HG03342 (cell line): Measurements from ENCODE around the gene KLK8.

Source experiments
- ATAC-seq: cut with Tn5 transposase; IDR thresholded peaks from one replicate; pipeline ENCODE4 v1.9.1; 2021; ENCODE audit warnings: mild to moderate bottlenecking, moderate library complexity; ENCODE audit not compliant: unreplicated experiment

Gene KLK8, protein sequence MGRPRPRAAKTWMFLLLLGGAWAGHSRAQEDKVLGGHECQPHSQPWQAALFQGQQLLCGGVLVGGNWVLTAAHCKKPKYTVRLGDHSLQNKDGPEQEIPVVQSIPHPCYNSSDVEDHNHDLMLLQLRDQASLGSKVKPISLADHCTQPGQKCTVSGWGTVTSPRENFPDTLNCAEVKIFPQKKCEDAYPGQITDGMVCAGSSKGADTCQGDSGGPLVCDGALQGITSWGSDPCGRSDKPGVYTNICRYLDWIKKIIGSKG

GRCh38 chr19:51001515-51001914 lies at the start of gene KLK8:
TSS of gene KLK8 (minus strand) at chr19:51001604. CDS start at chr19:51001167, 437 bp downstream.
- no peak for ATAC-seq

DNA sequence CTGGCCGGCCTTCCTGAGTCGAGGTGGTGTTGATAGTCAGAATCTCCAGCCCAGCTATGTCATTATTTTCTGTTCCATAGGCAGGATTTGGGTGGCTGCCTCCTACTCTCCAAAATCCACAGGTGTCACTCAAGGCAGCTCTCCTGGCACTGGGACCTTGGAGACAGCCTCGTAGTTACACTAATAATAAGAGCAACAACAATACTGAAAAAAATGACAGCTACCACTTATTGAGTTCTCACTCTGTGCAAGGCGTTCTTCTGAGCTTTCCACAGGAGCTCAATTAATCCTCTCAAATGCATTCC lies 45.6 kb upstream of the KLK8 start:
- no peak for ATAC-seq

DNA sequence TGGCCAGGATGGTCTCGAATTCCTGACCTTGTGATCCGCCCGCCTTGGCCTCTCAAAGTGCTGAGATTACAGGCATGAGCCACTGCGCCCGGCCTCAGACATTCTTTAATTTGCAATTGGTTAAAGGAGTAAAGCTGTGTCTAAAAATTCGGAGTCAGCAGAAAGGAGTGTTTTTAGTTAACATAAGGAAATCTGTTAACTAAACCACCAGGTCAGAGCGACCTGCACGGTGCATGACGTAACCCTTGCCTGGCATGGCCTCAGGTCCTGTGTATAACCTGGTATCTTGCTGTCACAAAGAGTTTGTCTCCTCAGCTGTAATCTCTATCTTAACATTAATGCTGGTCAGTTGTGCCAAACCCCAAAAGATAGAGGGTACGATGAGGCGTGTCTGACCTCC lies 42.9 kb upstream of the KLK8 start:
- ATAC-seq = no peak

DNA sequence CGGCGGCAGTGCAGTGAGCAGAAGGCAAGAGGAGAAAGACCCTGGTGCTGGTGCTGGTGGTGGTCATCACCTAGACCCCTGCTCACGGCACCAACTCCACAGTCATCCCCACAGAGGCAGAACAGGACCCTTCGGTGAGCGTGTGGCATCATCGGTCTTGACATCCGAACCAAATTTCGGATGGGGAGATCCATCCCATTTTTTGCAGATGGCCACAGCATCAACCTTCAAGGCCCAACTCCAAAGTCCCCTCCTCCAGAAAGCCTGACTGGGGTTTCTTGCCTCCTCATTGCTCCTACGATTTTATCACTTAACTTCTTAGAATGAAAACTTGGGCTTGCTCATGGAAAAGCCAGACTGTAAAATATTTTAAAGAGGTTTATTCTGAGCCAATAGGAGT lies 42.1 kb upstream of the KLK8 start:
- ATAC-seq = no peak

DNA sequence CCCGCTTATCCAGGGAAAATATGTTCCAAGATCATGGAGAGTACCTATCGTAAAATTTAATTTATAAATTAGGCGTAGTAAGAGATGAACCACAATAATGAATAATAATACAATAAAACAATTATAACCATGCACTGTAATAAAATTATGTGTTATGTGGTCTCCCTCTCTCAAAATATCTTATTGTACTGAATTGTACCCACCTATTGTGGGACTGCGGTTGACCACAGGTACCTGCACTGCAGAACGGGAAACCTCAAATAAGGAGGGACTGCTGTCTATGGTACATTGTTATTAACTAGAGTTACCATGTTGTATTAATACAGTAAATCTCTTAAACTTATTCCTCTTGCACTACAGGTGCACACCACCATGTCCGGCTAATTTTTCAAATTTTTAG lies 38.7 kb upstream of the KLK8 start:
- ATAC-seq = no peak

GRCh38 chr19:51036519-51036918 lies 35.1 kb upstream of the KLK8 start:
- no peak for ATAC-seq

- ATAC-seq = no peak
Observed at GRCh38 chr19:51034704-51035103, 33.3 kb upstream of the KLK8 start, which contains the start of gene KLK12. TSS of gene KLK12 (minus strand) at chr19:51035002. CDS start at chr19:51034621, 381 bp downstream.

DNA sequence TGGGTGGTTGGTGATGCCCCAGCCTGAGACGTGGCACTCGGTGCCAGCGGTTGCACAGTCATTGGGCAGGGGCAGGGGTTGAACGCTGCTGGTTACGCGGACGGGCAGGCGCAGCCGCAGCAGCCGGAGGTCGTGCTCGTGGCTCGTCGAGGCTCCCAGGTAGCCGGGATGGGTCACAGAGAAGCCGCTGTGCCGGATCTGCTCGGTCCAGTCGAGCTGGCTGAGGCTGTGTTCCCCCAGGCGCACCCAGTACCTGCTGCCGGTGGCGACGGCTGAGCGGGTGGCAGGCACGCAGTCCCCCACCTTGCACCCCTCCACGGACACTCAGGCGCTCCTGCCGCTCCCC lies 30.4 kb upstream of the KLK8 start:
- ATAC-seq = no peak

DNA sequence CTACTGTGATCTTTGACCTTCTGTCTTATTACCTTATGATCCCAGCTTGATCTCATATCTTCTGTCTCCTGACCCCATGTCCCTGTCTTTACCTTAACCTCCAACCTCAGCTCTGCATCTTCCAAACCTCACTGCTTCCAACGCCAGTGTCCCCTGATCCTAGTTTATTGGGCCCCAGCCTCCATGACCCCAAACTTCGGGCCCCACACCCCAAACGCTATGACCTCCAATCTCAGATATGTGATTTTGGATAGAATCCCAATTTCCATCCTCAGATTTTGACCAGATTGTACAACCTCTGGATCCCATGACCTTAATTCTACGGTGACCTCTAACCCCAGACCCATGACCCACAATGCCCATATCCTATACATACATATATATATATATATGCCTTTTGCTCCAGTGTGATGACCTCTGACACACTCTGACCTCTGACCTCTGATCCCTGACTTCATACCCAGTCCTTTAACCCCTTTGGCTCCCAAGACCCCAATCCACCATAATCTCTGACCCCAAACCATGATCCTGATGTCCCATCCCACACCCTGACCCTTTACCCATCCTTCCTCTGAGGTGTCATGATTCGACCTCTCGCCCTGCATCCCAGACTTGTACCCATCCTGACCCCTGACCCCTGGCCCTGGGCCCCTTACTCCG lies 29.9 kb upstream of the KLK8 start:
- ATAC-seq = no peak

DNA sequence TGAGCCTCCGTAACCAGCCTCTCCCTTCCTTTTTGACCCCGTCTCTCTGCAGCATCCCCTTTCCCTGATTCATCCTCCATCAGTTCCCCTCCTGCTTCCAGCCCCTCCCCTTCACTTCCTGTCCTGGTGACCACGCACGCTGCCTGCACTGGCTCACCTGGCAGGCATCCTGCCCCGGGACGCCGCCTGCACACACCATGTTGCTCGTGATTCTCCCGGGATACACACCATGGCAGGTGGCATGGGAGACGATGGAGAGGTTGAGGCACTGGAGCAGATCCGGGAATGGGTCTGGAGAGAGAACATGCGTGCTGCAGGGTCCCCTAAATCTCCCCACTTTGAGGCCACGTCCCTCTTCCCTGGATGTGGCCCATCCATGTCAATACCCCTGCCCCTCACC lies 29.2 kb upstream of the KLK8 start:
- ATAC-seq = no peak

DNA sequence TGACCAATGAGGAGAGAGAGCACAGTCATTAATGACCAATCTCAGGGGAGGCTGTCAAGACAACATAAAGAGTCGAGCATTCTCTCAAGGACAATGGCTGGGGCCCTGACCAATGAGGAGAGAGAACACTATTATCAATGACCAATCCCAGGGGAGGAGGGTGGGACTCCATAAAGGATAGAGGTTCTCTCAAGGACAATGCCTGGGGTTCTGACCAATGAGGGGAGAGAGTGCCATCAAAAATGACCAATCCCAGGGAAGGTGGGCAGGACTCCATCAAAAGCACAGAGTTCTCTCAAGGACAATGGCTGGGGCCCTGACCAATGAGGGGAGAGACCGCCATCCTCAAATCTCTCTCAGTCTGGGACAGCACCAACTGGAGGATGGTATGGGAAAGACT lies 28.3 kb upstream of the KLK8 start:
- no peak for ATAC-seq

- ATAC-seq = no peak
Observed at GRCh38 chr19:51027873-51028272, 26.5 kb upstream of the KLK8 start.

DNA sequence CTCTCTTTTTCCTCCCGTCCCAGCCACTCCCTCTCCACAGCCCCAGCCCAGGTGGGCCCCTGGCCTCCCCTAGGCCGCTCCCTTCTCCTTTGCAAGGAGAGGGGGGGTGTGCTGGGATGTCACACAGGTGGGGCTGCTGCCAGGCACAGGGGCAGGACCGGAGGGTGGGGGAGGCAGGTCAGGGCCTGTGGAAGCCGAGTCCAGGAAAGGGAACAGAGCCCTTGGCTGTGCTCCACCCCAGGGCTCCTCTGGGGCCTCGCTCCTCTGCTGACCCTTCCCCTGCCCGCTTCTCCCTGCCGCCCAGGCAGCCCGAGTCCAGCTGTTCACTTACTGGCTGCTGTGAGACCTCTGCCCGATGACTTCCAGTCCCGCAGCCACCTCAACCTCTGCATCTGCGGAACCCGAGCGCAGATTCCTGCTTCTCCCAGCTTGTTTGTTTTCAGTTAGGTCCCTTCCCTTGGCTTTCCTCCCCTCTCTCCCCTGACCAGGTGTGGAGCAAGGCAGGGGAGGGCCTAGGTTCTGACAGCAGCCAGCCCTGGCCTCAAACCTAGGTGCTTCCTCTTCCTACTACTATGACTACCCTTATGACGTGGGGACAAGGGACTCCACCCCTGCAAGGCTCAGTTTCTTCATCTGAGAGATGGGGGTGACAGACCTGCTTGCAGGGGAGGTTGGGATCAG lies 25.9 kb upstream of the KLK8 start:
- ATAC-seq = no peak

- ATAC-seq = no peak
Observed at GRCh38 chr19:51026554-51026831, 25.1 kb upstream of the KLK8 start, which contains the start of gene KLK11. TSS of gene KLK11 (minus strand) at chr19:51026616. CDS start at chr19:51025631, 985 bp downstream.

GRCh38 chr19:51025809-51026553 lies 24.6 kb upstream of the KLK8 start:
- no peak for ATAC-seq

- no peak for ATAC-seq
Observed at GRCh38 chr19:51025401-51025800, 24.0 kb upstream of the KLK8 start.

- no peak for ATAC-seq
Observed at GRCh38 chr19:51024924-51025323, 23.5 kb upstream of the KLK8 start.

- no peak for ATAC-seq
Observed at GRCh38 chr19:51023946-51024345, 22.5 kb upstream of the KLK8 start.

DNA sequence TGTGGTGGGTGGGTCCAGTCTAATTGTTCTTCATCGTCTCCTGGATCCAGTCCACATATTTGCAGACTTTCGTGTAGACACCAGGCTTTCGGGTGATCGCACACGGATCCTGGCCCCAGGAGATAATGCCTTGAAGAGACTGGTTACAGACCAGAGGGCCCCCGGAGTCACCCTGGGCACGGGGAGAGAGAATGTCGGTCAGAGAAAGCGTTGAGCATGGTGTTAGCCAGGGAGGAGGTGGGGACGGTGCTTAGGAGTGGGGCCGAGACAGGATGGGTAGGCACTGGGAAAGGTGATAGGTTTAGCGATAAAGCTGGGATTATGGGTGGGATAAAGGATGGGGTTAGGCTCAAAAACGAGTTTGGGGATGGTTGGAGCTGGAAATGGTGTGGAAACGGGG lies 21.1 kb upstream of the KLK8 start:
- no peak for ATAC-seq

- no peak for ATAC-seq
Observed at GRCh38 chr19:51020988-51021651, 19.7 kb upstream of the KLK8 start.

DNA sequence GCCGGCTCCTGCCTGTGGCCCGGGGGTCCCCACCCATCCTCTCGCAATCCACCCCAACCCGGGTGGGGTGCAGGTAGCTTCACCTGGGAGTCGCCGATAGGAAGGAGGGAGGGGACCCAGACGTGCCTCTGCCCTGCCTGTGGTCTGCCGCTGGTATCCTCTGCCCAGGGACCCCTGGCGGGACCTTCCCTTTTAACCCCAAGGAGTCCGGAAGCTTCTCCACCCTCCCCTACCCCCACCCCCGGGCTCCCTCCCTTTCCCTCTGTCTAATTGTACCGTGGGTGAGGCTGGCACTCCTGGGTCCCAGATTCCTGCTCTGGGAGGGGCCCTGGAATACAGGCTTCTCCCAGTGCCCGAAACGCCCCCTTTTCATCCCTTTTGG lies 18.1 kb upstream of the KLK8 start, which contains the start of gene KLK10:
Gene KLK10, minus strand, starts transcription at position 166 of the 382 bp plus-strand sequence. CDS start 579 bp downstream, outside the sequence.
- no peak for ATAC-seq
